ENCODE measurements around the gene PXMP2. TPM values are rescaled to one million over a fixed set of nuclear protein-coding genes. Genes with fewer than 3 reads are reported as not detected.

The PXMP2 gene
- total and polyA plus RNA-seq, 2 of the 8 experiments (the other 6 are each of a cell fraction or from before 2014, with no cell fraction given) = 13.8 to 15.1 TPM

DNA sequence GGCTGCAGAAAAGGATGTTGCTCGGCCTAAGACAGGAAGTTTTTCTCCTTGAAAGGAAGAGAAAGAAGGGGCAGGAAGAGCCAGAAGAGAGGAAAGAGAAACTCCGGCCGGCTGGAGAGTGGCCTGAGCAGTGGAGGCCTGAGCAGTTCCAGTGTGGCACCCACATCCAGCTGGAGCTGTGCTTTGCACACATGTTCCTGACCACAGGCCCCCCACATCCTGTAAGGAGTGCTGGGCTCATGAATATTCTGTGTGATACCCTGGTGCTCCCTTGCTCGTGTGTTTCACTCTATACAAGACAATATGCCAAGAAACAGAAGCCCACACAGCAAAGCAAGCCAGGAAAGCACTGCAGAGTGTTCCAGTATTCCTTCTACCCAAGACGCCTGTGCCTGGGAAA, 27.3 kb upstream of the PXMP2 start:
- Histone ChIP-seq H4K20me1 (replicated peaks in 1 of 2; ENCODE audit: control insufficient read depth in 1 of 2, insufficient read depth in 2 of 2, low read length in 2 of 2) (peaks cover 10 to 17% of the 10 kb centered on the region in 2 experiments), H4K91ac (replicated peaks; ENCODE audit: insufficient read length, low read length) (no peak overlapping the region), H3K27ac (ENCODE audit: low read depth, low read length) (no peak overlapping the region), H3K56ac (replicated peaks; ENCODE audit: insufficient read length, low read depth, low read length) (no peak overlapping the region), H2AK5ac (ENCODE audit: low read depth, low read length) (no peak overlapping the region), H2BK120ac (replicated peaks; ENCODE audit: low read depth, low read length) (no peak overlapping the region), H3K4me3 (ENCODE audit: extremely low read depth in 1 of 4, insufficient read depth in 2 of 4, low read depth in 3 of 4, low read length in 4 of 4) (no peak overlapping the region), H3K27me3 (replicated peaks in 1 of 4; ENCODE audit: control insufficient read depth in 3 of 4, extremely low read depth in 1 of 4, insufficient read depth in 3 of 4, low read length in 3 of 4) (no peaks in the 10 kb centered on the region; a peak in 1 of 7 replicates), H3K23me2 (ENCODE audit: low read depth, low read length) (no peaks in the 10 kb centered on the region; the same call in 1 of the 2 replicates), H4K5ac (ENCODE audit: insufficient read length, low read depth, low read length) (no peak overlapping the region), H2BK20ac (ENCODE audit: low read length) (no peak overlapping the region), H3K4me1 (replicated peaks in 1 of 4; ENCODE audit: control insufficient read depth in 3 of 4, insufficient read depth in 4 of 4, low read length in 3 of 4) (0 out of 7 replicates have a peak, but pooled peaks cover 0 to 3% (median 0%) of the 10 kb centered on the region in 4 experiments), H2AFZ (ENCODE audit: low read length) (no peak overlapping the region), H3K4me2 (ENCODE audit: insufficient read depth in 1 of 2, low read depth in 2 of 2, low read length in 2 of 2) (no peak overlapping the region), H3K36me3 (ENCODE audit: control insufficient read depth in 2 of 4, insufficient read depth in 4 of 4, low read length in 3 of 4) (peaks cover 52 to 88% (median 84%) of the 10 kb centered on the region in 4 experiments), H3K14ac (ENCODE audit: insufficient read length) (no peak overlapping the region), H3K79me2 (ENCODE audit: control insufficient read depth in 1 of 2, insufficient read depth in 2 of 2, low read length in 2 of 2) (no peaks in the 10 kb centered on the region; a peak in 1 of 4 replicates), H2BK5ac (ENCODE audit: low read depth, low read length) (no peak overlapping the region), H3K79me1 (ENCODE audit: low read depth, low read length) (no peaks in the 10 kb centered on the region; the same call in 1 of the 2 replicates), H3K18ac (ENCODE audit: extremely low read depth, low read length) (no peak overlapping the region), H4K8ac (ENCODE audit: extremely low read depth, insufficient read depth, low read length) (no peak overlapping the region), H2BK15ac (ENCODE audit: low read length) (no peak overlapping the region), H3K23ac (ENCODE audit: insufficient read length) (no peak overlapping the region), H2BK12ac (ENCODE audit: low read depth, low read length) (no peak overlapping the region), H3K4ac (replicated peaks; ENCODE audit: insufficient read length, low read depth, low read length) (no peak overlapping the region), H3K9ac (replicated peaks in 1 of 4; ENCODE audit: extremely low read depth in 1 of 4, low read depth in 3 of 4, low read length in 3 of 4) (no peak overlapping the region), H3K9me3 (ENCODE audit: insufficient read depth in 2 of 2, low read depth in 1 of 2, low read length in 1 of 2) (no peaks in the 10 kb centered on the region)
- TF ChIP-seq TBP (IDR thresholded peaks at IDR 0.05; ENCODE audit: low read depth, low read length) (no peak), EGR1 (IDR thresholded peaks at IDR 0.05; ENCODE audit: borderline replicate concordance, low read depth, low read length) (no peak), POLR2A (IDR thresholded peaks at IDR 0.05; ENCODE audit: control extremely low read depth in 1 of 2, low read depth in 2 of 2, low read length in 2 of 2) (no peak), FOSL1 (IDR thresholded peaks at IDR 0.05; ENCODE audit: insufficient read depth, low read depth, low read length) (no peak), SIN3A (conservative IDR thresholded peaks at IDR 0.05 in 1 of 2, IDR thresholded peaks at IDR 0.05 in 1 of 2; ENCODE audit: low read depth in 1 of 2, low read length in 2 of 2) (no peak)
- ChIA-PET POLR2A (ENCODE audit: partially characterized antibody) (interaction anchor here (0.6 kb wide), 1 partner anchor 17 kb away, joined by 4 read pairs; no protein-coding TSS in a partner anchor), CTCF (ENCODE audit: partially characterized antibody) (interaction anchor here (1.3 to 1.8 kb wide), 2 partner anchors 21 to 50 kb away, joined by 3 to 6 read pairs; partner anchors contain the start of gene LRCOL1)
- FAIRE-seq (no peak), DNase-seq (ENCODE audit: low read depth in 1 of 2, low spot score in 2 of 2) (no peak)
- WGBS, 2 experiments (ENCODE audit: extremely low coverage in 1 of 2, insufficient coverage in 1 of 2, insufficient read length in 1 of 2, insufficient replicate concordance in 2 of 2, low coverage in 1 of 2, low lambda C conversion rate in 2 of 2, missing lambda C conversion rate in 1 of 2) = 89% methylated on average over 5 of the region's 5 CpGs; no CpG with 5 or more reads in 1 of the 2 experiments
